GM12878 (cell line): ENCODE results near the gene ZNF341. TPM values are rescaled to one million over a fixed set of nuclear protein-coding genes. Genes with fewer than 3 reads are reported as not detected.

Source experiments
- ATAC-seq: fragments of 200-7000 bp; cut with Tn5 transposase; 3 replicates; pipeline ENCODE4 v1.9.1; 2020; ENCODE audit warnings: mild to moderate bottlenecking, moderate library complexity
- BruUV-seq: library from RNA; stranded (reverse); fragments of 400-500 nt; replicated peaks from 2 replicates; lab custom pipeline; 2021; lab: Mats Ljungman, UMichigan
- CTCF ChIA-PET: fragments of 300-600 bp; sonication (Branson Sonifier 250); formaldehyde crosslinking; extraction: SDS; loops from one replicate; lab custom pipeline; 2021; ENCODE audit warnings: inconsistent platforms; lab: Yijun Ruan, JAX
- POLR2A ChIA-PET: fragments of 350-600 bp; formaldehyde crosslinking; extraction: SDS; loops from one replicate; lab custom pipeline; 2021; ENCODE audit warnings: inconsistent platforms; lab: Charles Lee
- RAD21 ChIA-PET: fragments of 300-600 bp; sonication (Branson Sonifier 250); formaldehyde crosslinking; loops from one replicate; lab custom pipeline; 2023; ENCODE audit warnings: antibody characterized with exemption; ENCODE audit not compliant: unreplicated experiment; lab: Charles Lee
- SMC1A ChIA-PET: fragments of 300-600 bp; sonication (Branson Sonifier 250); formaldehyde crosslinking; loops from one replicate; lab custom pipeline; 2023; ENCODE audit not compliant: unreplicated experiment, uncharacterized antibody; lab: Charles Lee
- DNase-seq: peaks from one replicate; pipeline ENCODE4 v3.0.0-alpha.2; 2011; ENCODE audit warnings: low read depth, low spot score
- FAIRE-seq: peaks from 3 replicates; lab custom pipeline; 2011; peaks lifted over from hg19 to GRCh38; lab: Jason Lieb, UNC
- H2AFZ ChIP-seq: 2 replicates; pipeline ENCODE4 v1.6.0; 2011; ENCODE audit warnings: low read depth, low read length, control low read depth; ENCODE audit not compliant: control insufficient read depth
- H3K27ac ChIP-seq: 2 replicates; pipeline ENCODE4 v1.5.1; 2011; ENCODE audit warnings: control low read depth; ENCODE audit not compliant: control insufficient read depth, insufficient read depth
- H3K27me3 ChIP-seq, 2 experiments: replicated peaks in 1 of 2; 2 replicates each; pipeline versions ENCODE4 v1.6.0 to v1.6.1; 2011; ENCODE audit warnings: low read length in 1 of 2; ENCODE audit not compliant: control insufficient read depth in 2 of 2, insufficient read depth in 2 of 2
- H3K36me3 ChIP-seq, 2 experiments: 2 replicates each; pipeline ENCODE4 v1.5.1; 2011; ENCODE audit warnings: low read length in 1 of 2; ENCODE audit not compliant: control insufficient read depth in 2 of 2, insufficient read depth in 2 of 2
- H3K4me1 ChIP-seq: 2 replicates; pipeline ENCODE4 v1.6.1; 2011; ENCODE audit warnings: mild to moderate bottlenecking, low read length, moderate library complexity, mixed read lengths; ENCODE audit not compliant: control insufficient read depth, insufficient read depth
- H3K4me2 ChIP-seq: 2 replicates; pipeline ENCODE4 v1.6.0; 2011; ENCODE audit warnings: control low read depth; ENCODE audit not compliant: control insufficient read depth, insufficient read depth
- H3K4me3 ChIP-seq: fragments of 200-600 bp; sonication (generic); 2 replicates; pipeline ENCODE4 v1.5.1; 2016
- H3K79me2 ChIP-seq: 2 replicates; pipeline ENCODE4 v1.6.0; 2011; ENCODE audit warnings: low read length; ENCODE audit not compliant: control insufficient read depth, insufficient read depth
- H3K9ac ChIP-seq: 2 replicates; pipeline ENCODE4 v1.8.0; 2011; ENCODE audit warnings: low read length, control low read depth, mixed read lengths; ENCODE audit not compliant: control insufficient read depth, insufficient read depth
- H3K9me3 ChIP-seq: replicated peaks from 3 replicates; pipeline ENCODE4 v1.5.1; 2011; ENCODE audit warnings: mild to moderate bottlenecking, low read length; ENCODE audit not compliant: control insufficient read depth, insufficient read depth
- H4K20me1 ChIP-seq: 2 replicates; pipeline ENCODE4 v1.6.0; 2011; ENCODE audit not compliant: control insufficient read depth, insufficient read depth
- ASH2L ChIP-seq: fragments of 300-600, 200-600 bp; sonication (generic); IDR thresholded peaks from 2 replicates; pipeline ENCODE4 v1.6.1; 2017; ENCODE audit warnings: low read depth, mild to moderate bottlenecking, borderline replicate concordance
- BHLHE40 ChIP-seq, 2 experiments: fragments of 450-650 bp in 1 of 2; IDR thresholded peaks; 2 replicates each; pipeline ENCODE4 v1.6.1; 2011 to 2017; ENCODE audit warnings: low read depth in 2 of 2, borderline replicate concordance in 1 of 2, improper control_type of control experiment in 1 of 2, low read length in 1 of 2, mild to moderate bottlenecking in 1 of 2
- EP300 ChIP-seq, 2 experiments: fragments of 150-350 bp in 1 of 2; IDR thresholded peaks; 2 replicates each; pipeline ENCODE4 v1.6.1; 2011 to 2012; ENCODE audit warnings: low read depth in 2 of 2, low read length in 2 of 2, borderline replicate concordance in 1 of 2, improper control_type of control experiment in 1 of 2, inconsistent platforms in 1 of 2; ENCODE audit not compliant: control insufficient read depth in 1 of 2
- HDAC6 ChIP-seq: fragments of 200-600 bp; sonication (generic); IDR thresholded peaks from one replicate; pipeline ENCODE4 v1.8.0; 2017; ENCODE audit warnings: antibody characterized with exemption; ENCODE audit not compliant: unreplicated experiment
- IRF4 ChIP-seq: IDR thresholded peaks from 2 replicates; pipeline ENCODE4 v1.6.1; 2011; ENCODE audit warnings: low read depth, low read length
- PAX8 ChIP-seq: fragments of 450-650 bp; IDR thresholded peaks from 2 replicates; pipeline ENCODE4 v1.6.1; 2017; ENCODE audit warnings: mild to moderate bottlenecking, moderate library complexity
- RCOR1 ChIP-seq: conservative IDR thresholded peaks from 2 replicates; pipeline ENCODE4 v1.6.1; 2012; ENCODE audit warnings: low read depth, low read length, improper control_type of control experiment
- SMAD5 ChIP-seq: IDR thresholded peaks from 2 replicates; pipeline ENCODE4 v1.6.1; 2016; ENCODE audit warnings: antibody characterized with exemption, low read depth
- SREBF1 ChIP-seq: IDR thresholded peaks from 2 replicates; pipeline ENCODE4 v1.6.1; 2012; ENCODE audit warnings: mild to moderate bottlenecking, low read length
- WGBS: methylation state at CpG from one replicate; pipeline ENCODE4 v1.1.6; 2016; ENCODE audit warnings: low lambda C conversion rate; ENCODE audit not compliant: insufficient replicate concordance, insufficient coverage; ENCODE audit errors: missing lambda C conversion rate; 5-methylcytosine and 5-hydroxymethylcytosine counted together
- in situ Hi-C: fragments of 300-500 bp; cut with MboI; formaldehyde crosslinking; loops from 9 replicates; pipeline ENCODE4 v1.14.3; 2018; ENCODE audit warnings: mixed read lengths
- intact Hi-C: fragments of 100-400 bp; cut with micrococcal nuclease; formaldehyde crosslinking; loops from one replicate; pipeline ENCODE4 v1.14.2; 2022; ENCODE audit not compliant: unreplicated experiment
- polyA plus RNA-seq, 11 experiments: library from polyadenylated mRNA; depleted of rRNA in 4 of 11; unstranded in 6 of 11; stranded (reverse) in 5 of 11; fragments of >200 nt; fragmentation: Nextera tagmentation in 4 of 11; fragmentation: Illumina TruSeq in 1 of 11; extraction: Ambion mirVana in 4 of 11; extraction: Trizol in 1 of 11; gene quantifications; 1 replicate in 1 of 11; 2 replicates in 10 of 11; pipeline versions ENCODE4 v1.2.1 to v1.2.3, GENCODE V29; 2011 to 2016; ENCODE audit warnings: inconsistent platforms in 2 of 11, missing spikeins in 2 of 11, low read depth in 1 of 11
- total RNA-seq, 4 experiments: library from RNA; depleted of rRNA in 3 of 4; stranded (reverse); fragments of >200 nt in 3 of 4; fragmentation: Illumina TruSeq in 1 of 4; extraction: Trizol in 1 of 4; gene quantifications; 2 replicates each; pipeline versions ENCODE4 v1.2.1 to v1.2.3, GENCODE V29; 2013 to 2021
- TF ChIP-seq, protein P1 (sequence below): IDR thresholded peaks from 2 replicates; pipeline ENCODE4 v1.6.1; 2012; ENCODE audit warnings: improper control_type of control experiment, low read depth, low read length; ENCODE audit not compliant: insufficient replicate concordance
- TF ChIP-seq, protein P2 (sequence below): fragments of 450-650 bp; IDR thresholded peaks from 2 replicates; pipeline ENCODE4 v1.6.1; 2017; ENCODE audit warnings: mild to moderate bottlenecking, moderate library complexity

Gene ZNF341
- total and polyA plus RNA-seq, 10 of the 15 experiments (the other 5 are each of a cell fraction or from before 2014, with no cell fraction given), result 0.18 to 5.0 (median 2.6) TPM

DNA sequence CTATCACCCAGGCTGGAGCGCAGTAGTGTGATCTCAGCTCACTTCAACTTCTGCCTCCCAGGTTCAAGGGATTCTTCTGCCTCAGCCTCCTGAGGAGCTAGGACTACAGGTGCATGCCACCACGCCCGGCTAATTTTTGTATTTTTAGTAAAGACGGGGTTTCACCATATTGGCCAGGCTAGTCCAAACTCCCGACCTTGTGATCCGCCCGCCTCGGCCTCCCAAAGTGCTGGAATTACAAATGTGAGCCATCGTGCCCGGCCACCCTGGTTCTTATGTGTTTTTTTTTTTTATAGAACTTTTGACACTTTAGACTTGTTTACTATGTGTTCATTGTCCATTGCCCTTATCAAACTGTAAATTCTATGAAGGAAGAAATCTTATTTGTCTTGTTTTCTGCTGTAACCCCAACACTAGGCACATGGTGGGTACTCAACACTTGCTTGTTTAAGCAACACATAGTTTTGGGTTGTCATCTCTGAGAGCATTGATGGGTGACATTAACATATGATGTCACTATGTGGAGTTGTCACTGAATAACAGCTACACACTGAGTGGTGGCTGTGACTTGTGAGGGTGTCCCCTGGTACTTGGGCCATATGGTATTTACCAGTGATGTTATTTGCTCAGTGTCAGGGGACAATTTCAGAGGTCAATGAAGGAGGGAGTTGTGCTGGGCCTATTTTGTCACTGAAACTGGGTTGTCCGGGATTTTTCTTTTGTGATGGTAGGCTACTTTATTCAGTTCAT lies 10.2 kb upstream of the ZNF341 start:
- SMC1A ChIA-PET, result no interaction called here
- Histone ChIP-seq H3K4me1 (peaks cover 9% of the 10 kb centered on the region), H3K4me3 (no peak overlapping the region), H4K20me1 (no peaks in the 10 kb centered on the region), H3K79me2 (peaks cover 5% of the 10 kb centered on the region), H3K27me3 (no peaks in the 10 kb centered on the region), H3K27ac (no peak overlapping the region), H3K9me3 (no peaks in the 10 kb centered on the region), H3K36me3 (no peaks in the 10 kb centered on the region), H2AFZ (no peak overlapping the region), H3K4me2 (no peak overlapping the region), H3K9ac (no peak overlapping the region)
- TF ChIP-seq IRF4 (no peak), BHLHE40 (IDR thresholded peaks at IDR 0.05; ENCODE audit: borderline replicate concordance in 1 of 2, low read depth in 2 of 2, low read length in 1 of 2) (no peak), HDAC6 (no peak), PAX8 (no peak), SMAD5 (no peak), RCOR1 (no peak), EP300 (IDR thresholded peaks at IDR 0.05; ENCODE audit: borderline replicate concordance in 1 of 2, control insufficient read depth in 1 of 2, low read depth in 2 of 2, low read length in 2 of 2) (no peak), ASH2L (no peak), SREBF1 (no peak)
- TF ChIP-seq, protein P1, sequence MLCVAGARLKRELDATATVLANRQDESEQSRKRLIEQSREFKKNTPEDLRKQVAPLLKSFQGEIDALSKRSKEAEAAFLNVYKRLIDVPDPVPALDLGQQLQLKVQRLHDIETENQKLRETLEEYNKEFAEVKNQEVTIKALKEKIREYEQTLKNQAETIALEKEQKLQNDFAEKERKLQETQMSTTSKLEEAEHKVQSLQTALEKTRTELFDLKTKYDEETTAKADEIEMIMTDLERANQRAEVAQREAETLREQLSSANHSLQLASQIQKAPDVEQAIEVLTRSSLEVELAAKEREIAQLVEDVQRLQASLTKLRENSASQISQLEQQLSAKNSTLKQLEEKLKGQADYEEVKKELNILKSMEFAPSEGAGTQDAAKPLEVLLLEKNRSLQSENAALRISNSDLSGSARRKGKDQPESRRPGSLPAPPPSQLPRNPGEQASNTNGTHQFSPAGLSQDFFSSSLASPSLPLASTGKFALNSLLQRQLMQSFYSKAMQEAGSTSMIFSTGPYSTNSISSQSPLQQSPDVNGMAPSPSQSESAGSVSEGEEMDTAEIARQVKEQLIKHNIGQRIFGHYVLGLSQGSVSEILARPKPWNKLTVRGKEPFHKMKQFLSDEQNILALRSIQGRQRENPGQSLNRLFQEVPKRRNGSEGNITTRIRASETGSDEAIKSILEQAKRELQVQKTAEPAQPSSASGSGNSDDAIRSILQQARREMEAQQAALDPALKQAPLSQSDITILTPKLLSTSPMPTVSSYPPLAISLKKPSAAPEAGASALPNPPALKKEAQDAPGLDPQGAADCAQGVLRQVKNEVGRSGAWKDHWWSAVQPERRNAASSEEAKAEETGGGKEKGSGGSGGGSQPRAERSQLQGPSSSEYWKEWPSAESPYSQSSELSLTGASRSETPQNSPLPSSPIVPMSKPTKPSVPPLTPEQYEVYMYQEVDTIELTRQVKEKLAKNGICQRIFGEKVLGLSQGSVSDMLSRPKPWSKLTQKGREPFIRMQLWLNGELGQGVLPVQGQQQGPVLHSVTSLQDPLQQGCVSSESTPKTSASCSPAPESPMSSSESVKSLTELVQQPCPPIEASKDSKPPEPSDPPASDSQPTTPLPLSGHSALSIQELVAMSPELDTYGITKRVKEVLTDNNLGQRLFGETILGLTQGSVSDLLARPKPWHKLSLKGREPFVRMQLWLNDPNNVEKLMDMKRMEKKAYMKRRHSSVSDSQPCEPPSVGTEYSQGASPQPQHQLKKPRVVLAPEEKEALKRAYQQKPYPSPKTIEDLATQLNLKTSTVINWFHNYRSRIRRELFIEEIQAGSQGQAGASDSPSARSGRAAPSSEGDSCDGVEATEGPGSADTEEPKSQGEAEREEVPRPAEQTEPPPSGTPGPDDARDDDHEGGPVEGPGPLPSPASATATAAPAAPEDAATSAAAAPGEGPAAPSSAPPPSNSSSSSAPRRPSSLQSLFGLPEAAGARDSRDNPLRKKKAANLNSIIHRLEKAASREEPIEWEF, result no peak
- TF ChIP-seq, protein P2, sequence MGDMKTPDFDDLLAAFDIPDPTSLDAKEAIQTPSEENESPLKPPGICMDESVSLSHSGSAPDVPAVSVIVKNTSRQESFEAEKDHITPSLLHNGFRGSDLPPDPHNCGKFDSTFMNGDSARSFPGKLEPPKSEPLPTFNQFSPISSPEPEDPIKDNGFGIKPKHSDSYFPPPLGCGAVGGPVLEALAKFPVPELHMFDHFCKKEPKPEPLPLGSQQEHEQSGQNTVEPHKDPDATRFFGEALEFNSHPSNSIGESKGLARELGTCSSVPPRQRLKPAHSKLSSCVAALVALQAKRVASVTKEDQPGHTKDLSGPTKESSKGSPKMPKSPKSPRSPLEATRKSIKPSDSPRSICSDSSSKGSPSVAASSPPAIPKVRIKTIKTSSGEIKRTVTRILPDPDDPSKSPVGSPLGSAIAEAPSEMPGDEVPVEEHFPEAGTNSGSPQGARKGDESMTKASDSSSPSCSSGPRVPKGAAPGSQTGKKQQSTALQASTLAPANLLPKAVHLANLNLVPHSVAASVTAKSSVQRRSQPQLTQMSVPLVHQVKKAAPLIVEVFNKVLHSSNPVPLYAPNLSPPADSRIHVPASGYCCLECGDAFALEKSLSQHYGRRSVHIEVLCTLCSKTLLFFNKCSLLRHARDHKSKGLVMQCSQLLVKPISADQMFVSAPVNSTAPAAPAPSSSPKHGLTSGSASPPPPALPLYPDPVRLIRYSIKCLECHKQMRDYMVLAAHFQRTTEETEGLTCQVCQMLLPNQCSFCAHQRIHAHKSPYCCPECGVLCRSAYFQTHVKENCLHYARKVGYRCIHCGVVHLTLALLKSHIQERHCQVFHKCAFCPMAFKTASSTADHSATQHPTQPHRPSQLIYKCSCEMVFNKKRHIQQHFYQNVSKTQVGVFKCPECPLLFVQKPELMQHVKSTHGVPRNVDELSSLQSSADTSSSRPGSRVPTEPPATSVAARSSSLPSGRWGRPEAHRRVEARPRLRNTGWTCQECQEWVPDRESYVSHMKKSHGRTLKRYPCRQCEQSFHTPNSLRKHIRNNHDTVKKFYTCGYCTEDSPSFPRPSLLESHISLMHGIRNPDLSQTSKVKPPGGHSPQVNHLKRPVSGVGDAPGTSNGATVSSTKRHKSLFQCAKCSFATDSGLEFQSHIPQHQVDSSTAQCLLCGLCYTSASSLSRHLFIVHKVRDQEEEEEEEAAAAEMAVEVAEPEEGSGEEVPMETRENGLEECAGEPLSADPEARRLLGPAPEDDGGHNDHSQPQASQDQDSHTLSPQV, result no peak
- DNase-seq, result no peak
- CTCF ChIA-PET, result interaction anchor here (0.8 kb wide), 1 partner anchor 68 kb away, joined by 4 read pairs; no protein-coding TSS in a partner anchor
- no TSS peak for BruUV-seq
- intact Hi-C loops (no loop called here), in situ Hi-C loops (no loop called here)
- RAD21 ChIA-PET, result interaction anchor here (1.0 kb wide), 1 partner anchor 118 kb away, joined by 3 read pairs; no protein-coding TSS in a partner anchor
- WGBS, result 86% methylated on average over 11 of the region's 11 CpGs
- no peak for ATAC-seq
- POLR2A ChIA-PET, result no interaction called here
- FAIRE-seq, result no peak
